ENCODE data around the gene PHGDH.
"Not testable (repeated sequence)": the region's sequence is repeated elsewhere in the genome, so short reads cannot be mapped to it uniquely, and the experiment has no call there.

The PHGDH gene

GRCh38 chr1:119711804-119712341 is at the start of gene PHGDH:
TSS of gene PHGDH (plus strand) at chr1:119711934. CDS start at chr1:119712023, 89 bp downstream.
- peak; percentile 27 for DNase-seq (ENCODE audit: low read depth, low spot score)

GRCh38 chr1:119662034-119662437 is 49.7 kb upstream of the PHGDH start:
- no peak for DNase-seq (ENCODE audit: low read depth, low spot score)

DNA sequence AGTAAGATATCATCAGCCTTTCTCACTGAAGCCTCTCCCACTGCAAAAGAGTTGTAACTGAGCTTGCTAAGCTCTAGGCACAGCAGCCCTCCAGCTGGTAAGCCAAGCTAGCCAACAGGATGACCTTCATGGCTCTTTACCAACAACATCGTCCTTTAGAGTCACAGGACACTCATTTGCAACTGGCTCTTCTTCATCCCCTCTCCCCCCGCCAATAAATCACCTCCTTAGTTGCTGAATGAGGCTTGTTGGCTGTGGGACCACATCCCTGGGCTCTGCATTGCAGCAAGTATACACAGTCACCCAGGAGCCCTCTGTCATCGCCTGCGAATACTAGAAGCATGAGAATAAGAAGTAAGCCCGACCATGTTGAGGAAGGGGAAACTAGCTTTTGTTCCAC is 47.7 kb upstream of the PHGDH start:
- no peak for DNase-seq (ENCODE audit: low read depth, low spot score)

DNA sequence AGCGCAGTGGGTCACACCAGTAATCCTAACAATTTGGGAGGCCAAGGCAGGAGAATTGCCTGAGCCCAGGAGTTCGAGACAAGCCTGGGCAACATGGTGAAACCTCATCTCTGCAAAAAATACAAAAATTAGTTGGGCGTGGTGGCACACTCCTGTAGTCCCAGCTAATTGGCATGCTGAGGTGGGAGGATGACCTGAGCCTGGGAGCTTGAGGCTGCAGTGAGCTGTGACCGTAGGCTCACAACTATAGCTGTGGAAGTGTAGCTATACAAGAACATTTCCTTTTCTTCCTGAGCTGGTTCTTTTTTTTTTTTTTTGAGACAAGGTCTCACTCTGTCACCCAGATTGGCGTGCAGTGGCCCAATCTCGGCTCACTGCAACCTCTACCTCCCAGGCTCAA is 44.6 kb upstream of the PHGDH start:
- no peak for DNase-seq (ENCODE audit: low read depth, low spot score)

- DNase-seq (ENCODE audit: low read depth, low spot score): no peak
Measured at GRCh38 chr1:119670898-119671297, 40.8 kb upstream of the PHGDH start.

GRCh38 chr1:119673171-119673940 is 38.4 kb upstream of the PHGDH start:
- no peak for DNase-seq (ENCODE audit: low read depth, low spot score)

DNA sequence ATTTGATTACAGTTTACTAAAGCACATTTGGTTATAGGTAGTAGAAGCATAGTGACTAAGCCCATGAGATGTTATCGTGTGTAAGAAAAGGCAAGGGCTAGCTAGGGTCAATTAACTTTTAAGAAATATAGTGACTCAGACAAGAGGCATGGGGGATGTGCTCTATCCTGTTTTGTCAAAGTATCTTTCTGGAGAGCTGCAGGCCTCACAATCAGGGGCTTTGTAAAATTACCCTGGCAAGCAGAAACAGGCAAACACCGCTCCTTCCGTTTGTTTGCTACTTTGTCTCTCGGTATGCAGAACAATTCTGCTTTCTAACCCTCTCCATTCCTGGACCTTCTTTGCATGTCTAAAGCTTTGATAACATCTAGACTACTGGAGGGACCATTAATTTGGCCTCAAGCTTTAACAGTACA is 37.6 kb upstream of the PHGDH start:
- no peak for DNase-seq (ENCODE audit: low read depth, low spot score)

DNA sequence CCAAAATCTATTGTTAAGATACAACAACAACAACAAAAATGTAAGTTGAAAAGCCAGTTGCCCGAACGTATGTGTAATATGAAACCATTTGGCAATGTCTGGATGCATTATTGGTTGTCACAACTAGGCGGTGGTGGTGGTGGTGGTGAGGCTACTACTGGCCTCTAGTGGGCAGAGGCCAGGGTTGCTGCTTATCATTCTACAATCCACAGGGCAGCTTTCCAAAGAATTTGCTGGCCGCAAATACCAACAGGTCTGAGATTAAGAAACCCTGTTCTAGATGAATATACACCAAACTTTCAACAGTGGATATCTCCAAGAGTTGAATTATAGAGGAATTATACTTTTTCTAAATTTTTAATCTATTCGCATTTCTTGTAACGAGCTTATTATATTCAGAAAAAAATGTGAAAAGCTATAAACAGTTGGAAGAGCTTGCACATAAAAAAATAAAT is 36.9 kb upstream of the PHGDH start:
- no peak for DNase-seq (ENCODE audit: low read depth, low spot score)

DNA sequence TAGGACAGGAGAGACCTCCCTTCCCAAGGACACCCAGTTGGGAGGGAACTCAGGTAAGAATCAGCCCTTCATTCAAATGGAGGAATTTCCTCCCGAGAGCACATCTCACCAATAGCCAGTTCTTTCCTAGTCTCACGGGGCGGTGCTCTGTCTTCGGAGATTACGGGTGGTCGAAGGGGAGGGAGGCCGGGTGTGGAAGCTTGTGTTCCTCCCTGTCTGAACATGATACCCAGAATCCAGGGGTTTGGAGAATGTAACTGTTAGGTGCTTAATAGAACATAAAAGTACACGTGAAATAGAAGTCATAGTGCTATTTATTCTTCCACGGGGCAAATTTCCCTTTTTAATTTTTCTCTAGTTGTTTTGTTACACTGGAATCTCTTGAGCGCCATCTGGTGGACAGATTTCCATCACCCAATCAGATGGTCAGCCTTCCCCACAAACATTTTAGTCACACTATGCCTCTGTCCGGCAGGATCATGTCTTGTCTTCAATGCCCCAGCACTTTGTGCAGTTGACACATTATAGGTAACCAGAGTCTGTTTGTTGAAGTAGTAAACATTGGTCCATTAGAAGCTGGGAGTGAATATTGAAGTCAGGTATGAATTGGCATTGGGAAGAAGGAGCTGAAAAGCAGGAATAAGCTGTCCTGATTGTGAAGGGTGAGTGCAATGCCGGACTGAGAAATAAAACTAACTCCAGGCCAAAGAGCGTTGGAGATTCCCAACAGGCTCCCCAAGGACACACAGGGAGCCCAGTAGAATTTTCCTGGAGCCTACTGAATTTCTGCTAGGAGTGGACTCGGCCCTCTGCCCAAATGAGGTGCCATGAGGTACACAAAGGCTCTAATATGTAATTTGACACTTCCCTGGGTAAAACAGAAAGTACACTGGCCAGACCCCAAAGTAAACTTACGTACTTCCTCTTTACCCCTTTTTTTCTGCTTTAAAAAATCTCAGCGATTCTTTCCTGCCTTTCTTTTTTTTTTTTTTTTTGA is 36.1 kb upstream of the PHGDH start:
- DNase-seq (ENCODE audit: low read depth, low spot score): peak; percentile 47

DNA sequence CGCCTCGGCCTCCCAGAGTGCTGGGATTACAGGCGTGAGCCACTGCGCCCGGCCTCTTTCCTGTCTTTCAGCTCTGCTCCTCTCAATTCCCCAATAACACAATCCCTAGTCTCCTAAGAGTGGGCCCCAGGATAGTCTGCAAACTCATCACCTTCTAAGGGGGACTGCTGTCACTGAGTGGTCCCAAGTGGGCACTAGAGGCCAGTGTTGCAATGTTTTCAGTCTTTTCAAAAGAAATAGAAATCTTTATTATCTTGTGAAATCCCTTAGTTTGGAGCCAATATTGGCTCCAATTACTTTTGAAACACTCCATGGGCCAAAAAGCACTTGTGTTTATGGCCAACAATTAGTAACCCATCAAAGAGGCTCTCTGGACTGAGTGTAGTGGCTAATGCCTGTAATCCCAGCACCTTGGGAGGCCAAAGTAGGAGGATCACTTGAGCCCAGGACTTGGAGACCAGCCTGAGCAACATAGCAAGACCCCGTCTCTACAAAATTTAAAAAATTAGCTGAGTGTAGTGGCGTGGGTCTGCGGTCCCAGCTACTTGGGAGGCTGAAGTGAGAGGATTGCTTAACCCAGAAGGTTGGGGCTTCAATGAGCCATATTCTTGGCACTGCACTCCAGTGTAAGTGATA is 35.0 kb upstream of the PHGDH start:
- DNase-seq (ENCODE audit: low read depth, low spot score): no peak

DNA sequence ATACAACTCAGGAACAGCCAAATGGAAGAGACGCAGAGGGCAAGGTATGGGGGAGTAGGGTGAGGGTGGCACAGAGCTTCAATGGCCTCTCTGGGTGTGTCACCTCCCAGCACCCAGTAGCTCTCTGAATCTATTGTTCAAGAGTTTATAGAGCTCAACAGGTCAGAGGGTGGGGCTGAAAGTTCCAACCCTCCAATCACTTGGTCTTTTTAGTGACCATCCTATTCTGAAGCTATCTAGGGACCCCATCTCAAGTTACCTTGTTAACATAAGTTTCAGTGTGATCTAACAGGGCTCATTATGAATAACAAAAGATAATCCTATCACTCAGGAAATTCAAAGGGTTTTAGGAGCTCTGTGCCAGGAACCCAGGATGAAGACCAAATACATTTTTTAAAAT is 32.5 kb upstream of the PHGDH start:
- no peak for DNase-seq (ENCODE audit: low read depth, low spot score)

GRCh38 chr1:119680193-119680592 is 31.5 kb upstream of the PHGDH start:
- DNase-seq (ENCODE audit: low read depth, low spot score): no peak

DNA sequence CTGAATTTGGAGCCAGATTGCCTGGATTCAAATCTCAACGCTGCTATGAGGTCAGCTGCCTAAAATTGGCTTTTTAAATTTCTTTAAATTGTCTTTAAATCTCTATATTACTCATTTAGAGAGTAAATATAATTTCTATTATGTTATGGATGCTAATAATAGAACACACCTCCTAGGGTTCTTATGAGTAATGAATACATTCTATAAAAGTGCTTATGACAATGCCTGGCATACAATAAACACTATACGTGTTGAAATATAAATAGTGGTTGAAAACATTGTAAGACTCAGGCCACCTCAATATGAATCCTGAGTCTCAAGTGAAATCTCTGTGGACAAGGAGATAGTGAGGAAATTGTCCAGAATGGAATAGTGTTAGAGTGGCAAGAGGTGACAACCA is 31.0 kb upstream of the PHGDH start:
- no peak for DNase-seq (ENCODE audit: low read depth, low spot score)

DNA sequence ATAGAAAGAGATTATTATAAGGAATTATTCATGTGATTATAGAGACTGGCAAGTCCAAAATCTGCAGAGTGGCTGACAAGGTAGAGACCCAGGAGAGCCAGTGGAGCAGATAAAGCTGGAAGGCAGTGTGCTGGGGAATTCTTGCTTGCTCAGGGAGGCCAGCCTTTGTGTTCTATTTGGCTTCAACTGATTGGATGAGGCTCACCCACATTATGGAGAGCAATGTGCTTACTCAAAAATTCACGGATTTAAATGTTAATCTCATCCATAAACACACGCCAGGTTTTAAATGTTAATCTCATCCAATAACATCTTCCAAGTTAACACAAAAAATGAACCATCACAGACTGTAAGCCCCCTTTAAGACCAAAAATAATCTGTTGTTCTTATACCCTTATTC is 30.2 kb upstream of the PHGDH start:
- DNase-seq (ENCODE audit: low read depth, low spot score): no peak

GRCh38 chr1:119682141-119682540 is 29.6 kb upstream of the PHGDH start:
- DNase-seq (ENCODE audit: low read depth, low spot score): no peak

DNA sequence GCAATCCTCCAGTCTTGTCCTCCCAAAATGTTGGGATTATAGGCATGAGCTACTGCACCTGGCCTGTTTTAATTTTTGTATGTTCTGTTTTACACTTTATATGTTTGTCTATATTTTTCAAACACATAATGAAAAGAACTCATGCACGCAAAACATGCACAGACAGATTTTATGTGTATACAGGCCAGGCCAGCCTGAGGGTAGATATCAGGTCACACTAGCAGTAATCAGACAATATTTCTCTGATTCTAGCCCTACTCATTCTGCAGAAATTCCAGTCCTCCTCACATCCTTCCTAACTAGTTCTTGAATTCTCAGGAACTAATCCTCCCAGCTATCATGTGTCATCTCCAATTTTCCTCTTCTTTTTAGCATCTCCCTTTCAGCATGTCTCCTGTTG is 27.8 kb upstream of the PHGDH start:
- DNase-seq (ENCODE audit: low read depth, low spot score): no peak

DNA sequence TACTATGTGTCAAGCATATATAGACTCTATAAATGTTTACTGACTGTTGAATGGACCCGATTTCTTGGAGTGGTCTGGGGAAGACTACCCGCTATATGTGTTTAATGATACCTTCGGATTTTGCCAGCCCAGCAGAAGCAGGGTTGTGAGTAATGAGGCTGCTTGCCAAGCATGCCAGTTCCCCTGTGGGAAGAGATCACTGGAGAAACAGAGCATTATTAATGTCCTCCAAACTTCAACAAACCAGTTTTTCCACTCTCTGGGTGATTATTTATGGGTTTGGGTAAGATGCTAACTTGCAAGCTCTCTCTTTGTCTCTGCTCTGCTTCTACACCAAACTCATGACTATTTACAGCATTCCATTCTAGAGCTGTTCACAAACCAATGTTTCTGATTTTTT is 25.1 kb upstream of the PHGDH start:
- DNase-seq (ENCODE audit: low read depth, low spot score): no peak

DNA sequence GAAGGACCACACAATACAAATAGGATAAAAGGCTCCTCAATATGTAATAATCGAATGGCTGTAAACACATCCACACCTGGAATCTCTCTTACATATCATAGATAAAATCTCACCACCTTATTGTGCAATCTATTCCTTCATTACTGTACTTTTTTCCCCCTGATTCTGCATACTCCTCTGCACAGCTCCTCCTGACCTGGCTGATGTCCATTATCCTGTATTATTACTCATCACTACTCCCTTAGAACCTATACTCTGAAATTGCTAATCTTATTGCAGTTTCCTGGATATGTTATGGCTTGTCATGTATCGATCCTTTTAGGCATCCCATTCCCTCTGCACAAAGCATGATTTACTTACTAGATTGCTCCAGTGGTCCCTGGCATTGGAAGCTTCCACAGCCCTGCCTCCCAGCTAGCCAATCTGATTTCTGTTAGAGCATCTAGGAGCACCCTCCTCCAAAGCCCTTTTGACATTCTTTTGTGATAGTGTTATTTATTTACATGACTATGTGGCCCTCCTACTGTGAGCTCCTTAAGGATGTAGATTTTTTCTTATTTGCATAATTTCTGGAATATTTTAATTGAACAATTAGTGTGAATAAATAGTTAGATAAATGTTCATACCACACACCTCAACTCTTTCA is 24.2 kb upstream of the PHGDH start:
- no peak for DNase-seq (ENCODE audit: low read depth, low spot score)

DNA sequence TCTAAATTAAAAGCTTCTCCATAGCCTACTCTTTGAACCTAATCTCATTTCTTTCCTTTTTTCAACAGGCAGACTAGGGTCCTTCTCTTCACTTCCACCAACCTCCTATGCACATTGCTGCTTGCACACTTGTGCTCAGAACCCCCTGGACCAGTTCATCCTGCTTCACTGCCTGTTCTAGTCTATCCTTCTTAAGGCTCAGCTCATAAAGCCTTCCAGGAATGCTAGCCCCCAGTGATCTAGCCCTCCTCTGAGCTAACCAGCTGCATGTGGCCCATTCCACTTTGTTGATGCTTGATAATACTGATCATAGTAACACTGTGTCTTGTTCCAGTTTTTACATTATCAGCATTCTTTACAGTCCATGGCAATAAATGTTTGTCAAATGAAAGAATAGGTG is 22.9 kb upstream of the PHGDH start:
- DNase-seq (ENCODE audit: low read depth, low spot score): no peak

DNA sequence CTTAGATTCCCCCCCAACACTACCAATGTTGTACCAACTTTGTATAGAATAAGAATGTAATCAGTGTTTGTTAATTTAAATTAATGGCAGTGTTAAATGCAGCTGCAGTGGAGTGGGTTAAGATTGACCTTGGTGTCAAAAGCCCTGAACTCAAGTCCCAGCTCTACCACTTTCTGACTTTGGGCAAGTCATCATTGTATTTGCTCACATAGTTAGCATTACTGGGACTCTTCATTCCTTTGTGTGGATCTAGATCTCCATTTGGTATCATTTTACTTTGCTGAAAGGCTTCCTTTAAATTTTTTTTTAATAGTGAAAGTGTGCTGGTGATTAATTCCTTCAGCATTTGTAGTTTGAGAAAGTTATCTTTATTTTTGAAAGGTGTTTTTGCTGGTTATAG is 22.2 kb upstream of the PHGDH start:
- DNase-seq (ENCODE audit: low read depth, low spot score): no peak

- not testable (repeated sequence) for DNase-seq (ENCODE audit: low read depth, low spot score)
Measured at GRCh38 chr1:119696863-119697262, 14.9 kb upstream of the PHGDH start.

Data from activated naive CD8-positive, alpha-beta T cell treated with anti-CD3 and anti-CD28 coated beads, Interleukin-2, amount 50 U/mL, for 16 hours (primary cell).